Thyroid gland (tissue), 4 donors: ENCODE results near the gene CAMTA1.

Experiments
- POLR2A ChIP-seq, 2 donors: fragments of 450-650 bp; IDR thresholded peaks; one replicate each; pipeline ENCODE4 v1.6.1; 2017; ENCODE audit warnings: antibody characterized with exemption in 2 of 2, mild to moderate bottlenecking in 2 of 2, moderate library complexity in 1 of 2
- TF ChIP-seq, protein P1 (sequence below), 6 experiments: fragments of 200-600 bp in 3 of 6; fragments of 450-650 bp in 3 of 6; sonication (generic) in 3 of 6; IDR thresholded peaks; one replicate each; pipeline ENCODE4 v1.5.1; 2016 to 2019; ENCODE audit warnings: antibody characterized with exemption in 6 of 6, mild to moderate bottlenecking in 2 of 6, inconsistent platforms in 1 of 6, moderate library complexity in 1 of 6

DNA sequence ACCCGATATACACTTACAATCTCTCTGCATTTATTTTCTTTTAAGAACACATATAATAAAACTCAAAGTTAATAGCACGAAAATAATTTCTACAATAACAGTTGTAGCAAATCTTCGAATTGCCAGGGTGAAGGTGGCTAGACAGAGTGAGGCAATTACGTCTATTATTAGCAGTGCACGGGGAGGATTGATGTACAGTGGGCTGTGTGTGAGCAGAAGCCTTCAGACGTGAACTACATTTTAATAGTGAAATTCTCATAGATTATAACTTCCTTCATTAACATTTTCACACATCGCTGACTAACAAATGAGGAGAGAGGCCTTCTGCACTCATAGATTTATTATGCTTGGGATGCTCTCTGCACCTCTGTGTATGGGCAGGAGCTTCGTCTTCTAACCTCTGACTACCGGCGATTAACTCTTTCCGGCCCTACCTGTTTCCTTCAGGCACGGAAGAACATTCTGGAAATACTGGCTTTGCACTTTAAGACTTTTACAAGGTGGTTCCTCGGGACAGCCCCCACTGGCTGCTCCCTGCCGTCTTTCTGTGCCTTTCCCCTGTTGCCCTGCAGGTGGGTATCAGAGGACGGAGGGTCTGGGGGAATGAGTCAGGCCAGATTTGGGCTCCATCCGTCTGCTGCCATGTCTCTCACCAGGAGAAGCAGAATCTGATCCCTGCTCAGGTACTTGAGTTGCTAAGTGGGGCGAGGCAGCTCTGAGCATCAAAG is 200.5 kb downstream of the CAMTA1 start:
- TF ChIP-seq POLR2A (IDR thresholded peaks at IDR 0.05) = no peak
- TF ChIP-seq, protein P1, sequence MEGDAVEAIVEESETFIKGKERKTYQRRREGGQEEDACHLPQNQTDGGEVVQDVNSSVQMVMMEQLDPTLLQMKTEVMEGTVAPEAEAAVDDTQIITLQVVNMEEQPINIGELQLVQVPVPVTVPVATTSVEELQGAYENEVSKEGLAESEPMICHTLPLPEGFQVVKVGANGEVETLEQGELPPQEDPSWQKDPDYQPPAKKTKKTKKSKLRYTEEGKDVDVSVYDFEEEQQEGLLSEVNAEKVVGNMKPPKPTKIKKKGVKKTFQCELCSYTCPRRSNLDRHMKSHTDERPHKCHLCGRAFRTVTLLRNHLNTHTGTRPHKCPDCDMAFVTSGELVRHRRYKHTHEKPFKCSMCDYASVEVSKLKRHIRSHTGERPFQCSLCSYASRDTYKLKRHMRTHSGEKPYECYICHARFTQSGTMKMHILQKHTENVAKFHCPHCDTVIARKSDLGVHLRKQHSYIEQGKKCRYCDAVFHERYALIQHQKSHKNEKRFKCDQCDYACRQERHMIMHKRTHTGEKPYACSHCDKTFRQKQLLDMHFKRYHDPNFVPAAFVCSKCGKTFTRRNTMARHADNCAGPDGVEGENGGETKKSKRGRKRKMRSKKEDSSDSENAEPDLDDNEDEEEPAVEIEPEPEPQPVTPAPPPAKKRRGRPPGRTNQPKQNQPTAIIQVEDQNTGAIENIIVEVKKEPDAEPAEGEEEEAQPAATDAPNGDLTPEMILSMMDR (IDR thresholded peaks at IDR 0.05) = no peak
